Measurements from ENCODE around the gene MTHFS. TPM values are rescaled to one million over a fixed set of nuclear protein-coding genes. Genes with fewer than 3 reads are reported as not detected.

The MTHFS gene
- total RNA-seq, 1 donor from 2014 or later: 12.5 TPM

- no peak overlapping the region for H3K4me3 ChIP-seq (ENCODE audit: low read depth, low read length)
- no peak for TF ChIP-seq CTCF (conservative IDR thresholded peaks at IDR 0.05; ENCODE audit: low read depth, low read length)
- DNase-seq (ENCODE audit: low read depth): no peak
These were observed 24.3 kb downstream of the MTHFS start for GRCh38 chr15:79872358-79873017.

DNA sequence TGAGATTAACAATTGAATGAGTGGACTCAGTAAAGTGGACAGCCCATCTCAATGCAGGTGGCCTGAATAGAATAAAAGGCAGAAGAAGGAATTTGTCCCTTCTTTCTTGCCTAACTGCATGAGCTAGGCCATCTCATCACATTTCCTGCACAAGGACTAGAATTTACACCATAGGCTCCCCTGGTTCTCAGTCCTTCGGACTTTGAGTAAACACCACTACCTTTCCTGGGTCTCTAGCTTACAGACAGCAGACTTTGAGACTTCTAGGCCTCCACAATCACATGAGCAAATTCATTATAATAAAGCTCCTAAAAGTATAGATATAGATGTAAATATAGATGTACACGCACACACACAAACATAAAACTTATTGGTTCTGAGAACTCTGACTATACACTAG is 28.3 kb downstream of the MTHFS start:
- no peak overlapping the region for H3K4me3 ChIP-seq (ENCODE audit: low read depth, low read length)
- DNase-seq (ENCODE audit: low read depth): no peak
- TF ChIP-seq CTCF (conservative IDR thresholded peaks at IDR 0.05; ENCODE audit: low read depth, low read length): no peak

DNA sequence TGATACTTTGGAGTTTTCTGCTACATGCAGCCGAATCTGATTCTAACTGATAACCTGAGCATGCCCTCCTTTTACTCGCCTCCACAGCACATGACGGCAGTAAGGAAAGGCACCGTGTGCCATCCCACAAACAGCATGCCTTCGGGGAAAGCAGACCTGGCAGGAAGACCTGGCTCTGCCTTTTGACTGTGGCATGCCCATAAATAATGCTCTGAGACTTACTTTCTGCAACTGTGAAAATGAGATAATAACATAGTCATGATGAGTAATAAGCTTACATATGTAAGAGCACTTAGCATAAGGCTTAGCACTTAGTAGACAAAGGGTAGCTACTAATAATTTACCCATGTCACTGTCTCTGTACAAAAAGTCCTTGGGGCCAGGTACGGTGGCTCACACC is 32.9 kb downstream of the MTHFS start:
- no peak for DNase-seq (ENCODE audit: low read depth)
- no peak for TF ChIP-seq CTCF (conservative IDR thresholded peaks at IDR 0.05; ENCODE audit: low read depth, low read length)

DNA sequence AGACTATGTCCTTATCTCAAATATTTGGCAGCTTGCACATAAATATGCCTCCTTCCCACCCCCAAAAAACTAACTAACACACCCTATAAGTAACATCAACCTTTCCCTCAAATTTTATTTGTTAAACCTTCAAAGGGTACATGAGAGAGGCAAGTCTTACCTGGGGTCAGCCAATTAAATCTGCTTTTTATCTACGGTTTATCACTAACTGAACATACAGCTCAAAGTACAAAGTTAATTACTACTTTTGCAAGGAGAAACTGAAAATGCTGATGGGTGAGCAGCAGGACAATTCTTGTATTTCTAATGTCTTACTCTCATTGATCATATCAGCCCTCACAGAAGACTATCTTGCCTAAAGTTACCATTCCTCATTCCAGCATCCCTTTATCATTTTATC is 34.6 kb downstream of the MTHFS start:
- H3K4me3 ChIP-seq (ENCODE audit: low read depth, low read length): no peak overlapping the region
- no peak for TF ChIP-seq CTCF (conservative IDR thresholded peaks at IDR 0.05; ENCODE audit: low read depth, low read length)
- no peak for DNase-seq (ENCODE audit: low read depth)

More for the DNA sequence above, 32.9 kb downstream of the MTHFS start:
- H3K4me3 ChIP-seq (ENCODE audit: low read depth, low read length): no peak overlapping the region

GRCh38 chr15:79860661-79861060 is 36.2 kb downstream of the MTHFS start:
- DNase-seq (ENCODE audit: low read depth): no peak
- TF ChIP-seq CTCF (conservative IDR thresholded peaks at IDR 0.05; ENCODE audit: low read depth, low read length): no peak
- no peak overlapping the region for H3K4me3 ChIP-seq (ENCODE audit: low read depth, low read length)

DNA sequence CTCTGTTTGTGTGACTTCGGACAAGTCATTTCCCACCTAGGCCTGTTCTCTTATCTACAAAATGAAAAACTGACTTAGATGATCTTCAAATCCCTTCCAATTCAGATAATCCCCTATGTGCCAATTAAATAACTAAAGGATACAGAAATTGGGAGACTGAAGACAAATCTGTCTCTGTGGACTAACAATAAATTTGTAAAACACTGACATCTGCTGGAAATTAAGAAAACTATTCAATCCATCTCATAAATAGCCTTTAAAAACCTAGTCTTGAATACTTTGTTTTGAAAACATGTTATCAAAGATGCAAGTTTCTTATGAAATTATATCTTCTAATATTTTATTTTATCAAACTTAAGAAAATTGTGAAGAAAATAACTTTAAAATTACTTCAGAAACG is 38.3 kb downstream of the MTHFS start:
- H3K4me3 ChIP-seq (ENCODE audit: low read depth, low read length): no peak overlapping the region
- DNase-seq (ENCODE audit: low read depth): no peak
- no peak for TF ChIP-seq CTCF (conservative IDR thresholded peaks at IDR 0.05; ENCODE audit: low read depth, low read length)

Measured in epithelial cell of proximal tubule (primary cell).